H9 (cell line): ENCODE data around the gene AMH. TPM values are rescaled to one million over a fixed set of nuclear protein-coding genes. Genes with fewer than 3 reads are reported as not detected.

Experiments used
- DNase-seq: peaks from one replicate; pipeline ENCODE4 v3.0.0-alpha.2; 2017
- H2AFZ ChIP-seq: one replicate; pipeline ENCODE4 v1.6.1; 2013; ENCODE audit warnings: mild to moderate bottlenecking, low read length, control low read depth, moderate library complexity
- H2AK5ac ChIP-seq: 2 replicates; pipeline ENCODE4 v1.6.1; 2013; ENCODE audit warnings: low read length, control low read depth, mixed read lengths; ENCODE audit not compliant: insufficient read length
- H2BK120ac ChIP-seq: one replicate; pipeline ENCODE4 v1.6.1; 2013; ENCODE audit warnings: low read depth, mild to moderate bottlenecking, low read length, control low read depth, inconsistent platforms; ENCODE audit not compliant: poor library complexity, severe bottlenecking
- H2BK12ac ChIP-seq: 2 replicates; pipeline ENCODE4 v1.6.1; 2013; ENCODE audit warnings: low read length, control low read depth, mixed read lengths, low read depth; ENCODE audit not compliant: insufficient read length
- H2BK15ac ChIP-seq: 2 replicates; pipeline ENCODE4 v1.6.1; 2013; ENCODE audit warnings: low read depth, low read length, control low read depth
- H2BK20ac ChIP-seq: one replicate; pipeline ENCODE4 v1.6.1; 2013; ENCODE audit warnings: low read depth, mild to moderate bottlenecking, low read length, control low read depth, inconsistent platforms; ENCODE audit not compliant: poor library complexity, severe bottlenecking
- H2BK5ac ChIP-seq: 2 replicates; pipeline ENCODE4 v1.6.1; 2013; ENCODE audit warnings: low read length, control low read depth, mixed read lengths; ENCODE audit not compliant: insufficient read length
- H3K14ac ChIP-seq: 2 replicates; pipeline ENCODE4 v1.6.1; 2013; ENCODE audit warnings: low read length, control low read depth; ENCODE audit not compliant: insufficient read depth
- H3K18ac ChIP-seq: 2 replicates; pipeline ENCODE4 v1.6.1; 2013; ENCODE audit warnings: low read depth, mild to moderate bottlenecking, mixed read lengths, low read length, control low read depth; ENCODE audit not compliant: insufficient read length
- H3K23ac ChIP-seq: 2 replicates; pipeline ENCODE4 v1.6.1; 2013; ENCODE audit warnings: low read length, control low read depth, mixed read lengths, low read depth; ENCODE audit not compliant: insufficient read length
- H3K23me2 ChIP-seq: 2 replicates; pipeline ENCODE4 v1.6.1; 2013; ENCODE audit warnings: low read depth, mild to moderate bottlenecking, mixed read lengths, low read length, control low read depth; ENCODE audit not compliant: insufficient read length, poor library complexity, severe bottlenecking
- H3K27ac ChIP-seq: 2 replicates; pipeline ENCODE4 v1.5.1; 2013; ENCODE audit warnings: low read length, control low read depth, mixed read lengths, low read depth; ENCODE audit not compliant: insufficient read length
- H3K27me3 ChIP-seq: 2 replicates; pipeline ENCODE4 v1.6.1; 2013; ENCODE audit warnings: low read length, control low read depth, inconsistent platforms; ENCODE audit not compliant: insufficient read depth
- H3K4ac ChIP-seq: 2 replicates; pipeline ENCODE4 v1.6.1; 2013; ENCODE audit warnings: low read depth, mild to moderate bottlenecking, control low read depth, inconsistent platforms, low read length, moderate library complexity
- H3K4me1 ChIP-seq: 2 replicates; pipeline ENCODE4 v1.6.1; 2013; ENCODE audit warnings: low read length, control low read depth, inconsistent platforms; ENCODE audit not compliant: insufficient read depth
- H3K4me2 ChIP-seq: 2 replicates; pipeline ENCODE4 v1.6.1; 2013; ENCODE audit warnings: low read length, control low read depth, mixed read lengths; ENCODE audit not compliant: insufficient read length, insufficient read depth
- H3K56ac ChIP-seq: 2 replicates; pipeline ENCODE4 v1.6.1; 2013; ENCODE audit warnings: low read depth, mild to moderate bottlenecking, mixed read lengths, low read length, control low read depth; ENCODE audit not compliant: insufficient read length
- H3K79me1 ChIP-seq: 2 replicates; pipeline ENCODE4 v1.6.1; 2013; ENCODE audit warnings: low read depth, mild to moderate bottlenecking, moderate library complexity, low read length, control low read depth, inconsistent platforms; ENCODE audit not compliant: insufficient read depth, poor library complexity, severe bottlenecking
- H3K79me2 ChIP-seq: 2 replicates; pipeline ENCODE4 v1.6.1; 2013; ENCODE audit warnings: low read length, control low read depth, inconsistent platforms; ENCODE audit not compliant: insufficient read depth
- H3K9ac ChIP-seq: 2 replicates; pipeline ENCODE4 v1.6.1; 2013; ENCODE audit warnings: low read length, control low read depth, mixed read lengths; ENCODE audit not compliant: insufficient read length; ENCODE audit errors: extremely low read depth
- H3K9me3 ChIP-seq: one replicate; pipeline ENCODE4 v1.6.1; 2013; ENCODE audit warnings: low read depth, low read length, inconsistent platforms; ENCODE audit not compliant: control insufficient read depth
- H3T11ph ChIP-seq: one replicate; pipeline ENCODE4 v1.6.1; 2013; ENCODE audit warnings: mild to moderate bottlenecking, low read length, control low read depth, inconsistent platforms
- H4K20me1 ChIP-seq: one replicate; pipeline ENCODE4 v1.6.1; 2013; ENCODE audit not compliant: control insufficient read depth, insufficient read length, insufficient read depth
- H4K5ac ChIP-seq: 2 replicates; pipeline ENCODE4 v1.6.1; 2013; ENCODE audit warnings: low read depth, mild to moderate bottlenecking, mixed read lengths, low read length, control low read depth; ENCODE audit not compliant: insufficient read length
- H4K8ac ChIP-seq: replicated peaks from 2 replicates; pipeline ENCODE4 v1.6.1; 2013; ENCODE audit warnings: low read length, control low read depth, mixed read lengths, low read depth; ENCODE audit not compliant: insufficient read length
- H4K91ac ChIP-seq: 2 replicates; pipeline ENCODE4 v1.6.1; 2013; ENCODE audit warnings: low read depth, mild to moderate bottlenecking, moderate library complexity, mixed read lengths, low read length, control low read depth; ENCODE audit not compliant: insufficient read length
- H3K27ac Mint-ChIP-seq, 3 experiments: 2 replicates in 2 of 3; 3 replicates in 1 of 3; pipeline ENCODE4 v1.8.0; 2020 to 2021; ENCODE audit warnings: mixed read lengths in 3 of 3, mild to moderate bottlenecking in 1 of 3, moderate library complexity in 1 of 3
- H3K27me3 Mint-ChIP-seq: 2 replicates; pipeline ENCODE4 v1.8.0; 2021; ENCODE audit warnings: low read depth, mild to moderate bottlenecking, moderate library complexity, mixed read lengths
- H3K36me3 Mint-ChIP-seq, 3 experiments: 2 replicates in 2 of 3; 3 replicates in 1 of 3; pipeline ENCODE4 v1.8.0; 2020 to 2021; ENCODE audit warnings: low read depth in 3 of 3, mixed read lengths in 3 of 3; ENCODE audit not compliant: insufficient read depth in 1 of 3
- H3K4me1 Mint-ChIP-seq, 2 experiments: 2 replicates each; pipeline ENCODE4 v1.8.0; 2020; ENCODE audit warnings: mixed read lengths in 2 of 2
- H3K4me3 Mint-ChIP-seq, 2 experiments: 2 replicates in 1 of 2; 3 replicates in 1 of 2; pipeline ENCODE4 v1.8.0; 2020 to 2021; ENCODE audit warnings: mild to moderate bottlenecking in 2 of 2, mixed read lengths in 2 of 2, moderate library complexity in 1 of 2
- H3K9me3 Mint-ChIP-seq, 2 experiments: 2 replicates in 1 of 2; 3 replicates in 1 of 2; pipeline ENCODE4 v1.8.0; 2020; ENCODE audit warnings: mild to moderate bottlenecking in 2 of 2, mixed read lengths in 2 of 2, moderate library complexity in 1 of 2
- whole genome bisulfite sequencing: extraction: QIAGEN DNeasy Blood & Tissue Kit; methylation state at CpG from one replicate; pipeline ENCODE4 v1.1.7; 2013; ENCODE audit warnings: missing lambda C conversion rate, low lambda C conversion rate, mixed read lengths; ENCODE audit not compliant: insufficient read length; ENCODE audit errors: extremely low coverage; 5-methylcytosine and 5-hydroxymethylcytosine counted together
- total RNA-seq: library from RNA; stranded (reverse); gene quantifications from 2 replicates; pipeline ENCODE4 v1.2.1, GENCODE V29; 2021
- TF ChIP-seq, protein P1 (sequence below): fragments of 200-600 bp; sonication (generic); conservative IDR thresholded peaks from 3 replicates; pipeline ENCODE4 v1.8.0; 2021; ENCODE audit warnings: antibody characterized with exemption, mild to moderate bottlenecking

Gene AMH
- total RNA-seq, 1 experiment from 2014 or later: 70.7 TPM

DNA sequence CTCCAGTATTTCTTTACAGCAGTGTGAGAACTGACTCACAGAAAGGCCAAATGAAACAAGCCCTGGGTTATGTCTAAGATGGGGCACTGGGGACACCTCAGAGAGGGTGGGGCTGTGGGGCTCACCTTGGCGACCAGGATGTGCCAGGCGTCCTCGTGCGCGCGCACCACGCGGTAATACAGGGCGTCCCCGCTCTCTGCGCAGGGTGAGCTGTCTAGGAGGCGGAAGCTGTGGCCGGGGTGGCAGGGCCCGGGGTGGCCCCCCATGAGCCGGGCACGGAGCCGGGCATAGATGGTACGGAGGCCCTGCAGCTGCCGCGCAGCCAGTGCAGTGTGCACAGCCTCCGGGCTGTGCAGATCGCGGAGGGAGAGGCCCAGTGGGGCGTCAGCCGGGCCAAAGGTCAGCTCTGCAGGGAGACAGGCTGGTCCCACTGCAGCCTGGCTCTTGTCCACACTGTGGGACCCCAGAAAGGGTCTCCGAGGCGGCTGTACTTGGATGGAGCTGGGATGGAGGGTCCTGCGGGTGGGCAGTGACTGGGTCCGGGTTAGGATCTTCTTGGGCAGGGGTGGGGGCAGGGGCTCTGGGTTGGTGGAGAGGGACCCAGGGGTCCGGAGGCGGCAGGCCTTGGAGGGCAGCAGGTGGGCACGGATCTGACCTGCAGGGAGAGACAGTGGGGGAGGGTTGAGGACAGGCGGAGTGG, 29.5 kb downstream of the AMH start:
- Histone ChIP-seq H4K20me1 (no peaks in the 10 kb centered on the region), H3K79me1 (no peaks in the 10 kb centered on the region), H3K18ac (no peak overlapping the region), H3K9me3 (no peaks in the 10 kb centered on the region), H2BK120ac (no peak overlapping the region), H2BK5ac (no peak overlapping the region), H2BK15ac (no peak overlapping the region), H3K9ac (no peak overlapping the region), H2AFZ (no peak overlapping the region), H3K4ac (no peak overlapping the region), H3K23ac (no peak overlapping the region), H3K4me1 (no peaks in the 10 kb centered on the region), H4K5ac (no peak overlapping the region), H4K8ac (no peak overlapping the region), H3K4me2 (no peak overlapping the region), H3K14ac (no peak overlapping the region), H3K27ac (no peak overlapping the region), H3K23me2 (peaks cover 7% of the 10 kb centered on the region), H3K27me3 (peaks cover 5% of the 10 kb centered on the region; the same call in 1 of the 2 replicates), H2BK12ac (no peak overlapping the region), H3K56ac (no peak overlapping the region), H2BK20ac (no peak overlapping the region), H3T11ph (no peak overlapping the region), H4K91ac (no peak overlapping the region), H3K79me2 (no peaks in the 10 kb centered on the region), H2AK5ac (no peak overlapping the region)
- DNase-seq: no peak
- Mint-ChIP-seq H3K27me3 (peaks cover 17% of the 10 kb centered on the region), H3K36me3 (peaks cover 11 to 12% (median 11%) of the 10 kb centered on the region in 3 experiments), H3K27ac (no peak overlapping the region), H3K4me3 (no peak overlapping the region), H3K4me1 (peaks cover 11 to 15% of the 10 kb centered on the region in 2 experiments), H3K9me3 (no peaks in the 10 kb centered on the region; a peak in 1 of 5 replicates)
- TF ChIP-seq, protein P1, sequence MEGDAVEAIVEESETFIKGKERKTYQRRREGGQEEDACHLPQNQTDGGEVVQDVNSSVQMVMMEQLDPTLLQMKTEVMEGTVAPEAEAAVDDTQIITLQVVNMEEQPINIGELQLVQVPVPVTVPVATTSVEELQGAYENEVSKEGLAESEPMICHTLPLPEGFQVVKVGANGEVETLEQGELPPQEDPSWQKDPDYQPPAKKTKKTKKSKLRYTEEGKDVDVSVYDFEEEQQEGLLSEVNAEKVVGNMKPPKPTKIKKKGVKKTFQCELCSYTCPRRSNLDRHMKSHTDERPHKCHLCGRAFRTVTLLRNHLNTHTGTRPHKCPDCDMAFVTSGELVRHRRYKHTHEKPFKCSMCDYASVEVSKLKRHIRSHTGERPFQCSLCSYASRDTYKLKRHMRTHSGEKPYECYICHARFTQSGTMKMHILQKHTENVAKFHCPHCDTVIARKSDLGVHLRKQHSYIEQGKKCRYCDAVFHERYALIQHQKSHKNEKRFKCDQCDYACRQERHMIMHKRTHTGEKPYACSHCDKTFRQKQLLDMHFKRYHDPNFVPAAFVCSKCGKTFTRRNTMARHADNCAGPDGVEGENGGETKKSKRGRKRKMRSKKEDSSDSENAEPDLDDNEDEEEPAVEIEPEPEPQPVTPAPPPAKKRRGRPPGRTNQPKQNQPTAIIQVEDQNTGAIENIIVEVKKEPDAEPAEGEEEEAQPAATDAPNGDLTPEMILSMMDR: no peak
- WGBS: no CpG with 5 or more reads among the region's 33 CpGs
